Large intestine (tissue), 3 donors: ENCODE measurements around the gene RARB. TPM values are rescaled to one million over a fixed set of nuclear protein-coding genes. Genes with fewer than 3 reads are reported as not detected.

Experiments
- DNase-seq, 2 donors: peaks; one replicate each; pipeline versions ENCODE4 v3.0.0 to v3.0.0-alpha.2; 2013
- H3K27ac ChIP-seq: one replicate; pipeline ENCODE4 v1.5.1; 2013; ENCODE audit warnings: low read length
- H3K27me3 ChIP-seq: 2 replicates; pipeline ENCODE4 v1.6.1; 2013; ENCODE audit warnings: low read length; ENCODE audit not compliant: control insufficient read depth, insufficient read depth
- H3K36me3 ChIP-seq: 2 replicates; pipeline ENCODE4 v1.6.1; 2013; ENCODE audit warnings: low read length; ENCODE audit not compliant: control insufficient read depth, insufficient read depth
- H3K4me1 ChIP-seq: one replicate; pipeline ENCODE4 v1.6.1; 2013; ENCODE audit warnings: low read length; ENCODE audit not compliant: control insufficient read depth, insufficient read depth
- H3K4me3 ChIP-seq: one replicate; pipeline ENCODE4 v1.5.1; 2013; ENCODE audit warnings: low read length
- H3K9me3 ChIP-seq: one replicate; pipeline ENCODE4 v1.6.1; 2013; ENCODE audit warnings: mild to moderate bottlenecking, low read depth, low read length, moderate library complexity; ENCODE audit not compliant: control insufficient read depth
- WGBS: methylation state at CpG from one replicate; pipeline ENCODE4 v1.1.5; 2013; ENCODE audit warnings: low lambda C conversion rate; ENCODE audit not compliant: insufficient coverage; 5-methylcytosine and 5-hydroxymethylcytosine counted together
- polyA plus RNA-seq: library from polyadenylated mRNA; unstranded; fragments of 120-200 nt; gene quantifications from one replicate; pipeline ENCODE4 v1.2.1, GENCODE V29; 2013

RARB gene
- polyA plus RNA-seq, 1 donor: 9.1 TPM

GRCh38 chr3:25582242-25582641 is 154.2 kb downstream of the RARB start:
- H3K27ac ChIP-seq: no peak overlapping the region
- no peak overlapping the region for H3K4me3 ChIP-seq
- no CpG with 5 or more reads among the region's 2 CpGs for WGBS
- H3K9me3 ChIP-seq: no peaks in the 10 kb centered on the region
- no peaks in the 10 kb centered on the region for H3K4me1 ChIP-seq
- no peak for DNase-seq
- H3K36me3 ChIP-seq: peaks cover 28% of the 10 kb centered on the region
- H3K27me3 ChIP-seq: no peaks in the 10 kb centered on the region

- Histone ChIP-seq H3K27ac (no peak overlapping the region), H3K4me1 (no peaks in the 10 kb centered on the region), H3K4me3 (no peak overlapping the region), H3K9me3 (no peaks in the 10 kb centered on the region), H3K36me3 (peaks cover 28% of the 10 kb centered on the region), H3K27me3 (no peaks in the 10 kb centered on the region)
- DNase-seq: no peak
- no CpG with 5 or more reads among the region's 10 CpGs for WGBS
Observed at GRCh38 chr3:25583343-25583742, 155.3 kb downstream of the RARB start.

- Histone ChIP-seq H3K4me1 (no peaks in the 10 kb centered on the region), H3K36me3 (peaks cover 26% of the 10 kb centered on the region), H3K27ac (no peak overlapping the region), H3K4me3 (no peak overlapping the region), H3K9me3 (no peaks in the 10 kb centered on the region), H3K27me3 (no peaks in the 10 kb centered on the region)
- WGBS: 100% methylated on average over 4 of the region's 17 CpGs
- no peak for DNase-seq
Observed at GRCh38 chr3:25584011-25584789, 156.1 kb downstream of the RARB start.

GRCh38 chr3:25585361-25586166 is 157.5 kb downstream of the RARB start:
- no peak for DNase-seq
- Histone ChIP-seq H3K36me3 (peaks cover 25% of the 10 kb centered on the region), H3K27me3 (no peaks in the 10 kb centered on the region), H3K9me3 (no peaks in the 10 kb centered on the region), H3K4me3 (no peak overlapping the region), H3K27ac (no peak overlapping the region), H3K4me1 (no peaks in the 10 kb centered on the region)
- WGBS: 87% methylated on average over 3 of the region's 14 CpGs

- H3K4me1 ChIP-seq: no peaks in the 10 kb centered on the region
- H3K9me3 ChIP-seq: no peaks in the 10 kb centered on the region
- no peak for DNase-seq
- H3K27me3 ChIP-seq: no peaks in the 10 kb centered on the region
- no CpG with 5 or more reads among the region's 6 CpGs for WGBS
- peaks cover 19% of the 10 kb centered on the region for H3K36me3 ChIP-seq
- H3K27ac ChIP-seq: no peak overlapping the region
- no peak overlapping the region for H3K4me3 ChIP-seq
Observed at GRCh38 chr3:25586167-25586505, 158.1 kb downstream of the RARB start.

GRCh38 chr3:25586553-25586952 is 158.5 kb downstream of the RARB start:
- WGBS: 100% methylated on average over 1 of the region's 11 CpGs
- DNase-seq: no peak

GRCh38 chr3:25587094-25587493 is 159.0 kb downstream of the RARB start:
- no peaks in the 10 kb centered on the region for H3K9me3 ChIP-seq
- no peaks in the 10 kb centered on the region for H3K4me1 ChIP-seq
- DNase-seq: no peak
- H3K36me3 ChIP-seq: peaks cover 12% of the 10 kb centered on the region
- WGBS: no CpG with 5 or more reads among the region's 1 CpG
- H3K27ac ChIP-seq: no peak overlapping the region
- no peak overlapping the region for H3K4me3 ChIP-seq
- no peaks in the 10 kb centered on the region for H3K27me3 ChIP-seq

More at GRCh38 chr3:25586553-25586952, 158.5 kb downstream of the RARB start:
- Histone ChIP-seq H3K4me3 (no peak overlapping the region), H3K27ac (no peak overlapping the region), H3K4me1 (no peaks in the 10 kb centered on the region), H3K27me3 (no peaks in the 10 kb centered on the region), H3K9me3 (no peaks in the 10 kb centered on the region), H3K36me3 (peaks cover 16% of the 10 kb centered on the region)

GRCh38 chr3:25587526-25587925 is 159.5 kb downstream of the RARB start:
- WGBS: no CpG with 5 or more reads among the region's 5 CpGs
- no peaks in the 10 kb centered on the region for H3K27me3 ChIP-seq
- peaks cover 10% of the 10 kb centered on the region for H3K36me3 ChIP-seq
- no peak for DNase-seq
- no peaks in the 10 kb centered on the region for H3K4me1 ChIP-seq
- H3K9me3 ChIP-seq: no peaks in the 10 kb centered on the region
- H3K4me3 ChIP-seq: no peak overlapping the region
- H3K27ac ChIP-seq: no peak overlapping the region

- Histone ChIP-seq H3K36me3 (peaks cover 10% of the 10 kb centered on the region), H3K4me3 (no peak overlapping the region), H3K4me1 (peaks cover 4% of the 10 kb centered on the region), H3K27me3 (no peaks in the 10 kb centered on the region), H3K27ac (no peak overlapping the region), H3K9me3 (no peaks in the 10 kb centered on the region)
- no CpG with 5 or more reads among the region's 2 CpGs for WGBS
- no peak for DNase-seq
Observed at GRCh38 chr3:25587975-25588374, 159.9 kb downstream of the RARB start.

- H3K4me1 ChIP-seq: peaks cover 5% of the 10 kb centered on the region
- no peak for DNase-seq
- H3K4me3 ChIP-seq: no peak overlapping the region
- peaks cover 10% of the 10 kb centered on the region for H3K36me3 ChIP-seq
- H3K9me3 ChIP-seq: no peaks in the 10 kb centered on the region
- WGBS: no CpG with 5 or more reads among the region's 8 CpGs
- H3K27ac ChIP-seq: no peak overlapping the region
- no peaks in the 10 kb centered on the region for H3K27me3 ChIP-seq
Observed at GRCh38 chr3:25588441-25589103, 160.5 kb downstream of the RARB start.
